OCI-LY1 (cell line): ENCODE data around the gene CTSE.
"Not testable (repeated sequence)": the region's sequence is repeated elsewhere in the genome, so short reads cannot be mapped to it uniquely, and the experiment has no call there.

ENCODE experiments used
- H2AFZ ChIP-seq: fragments of 200-600 bp; sonication (generic), shearing (Covaris generic); 2 replicates; pipeline ENCODE4 v1.6.0; 2014; ENCODE audit warnings: antibody characterized with exemption, mild to moderate bottlenecking, low read length
- H3F3A ChIP-seq: fragments of 200-600 bp; sonication (generic), shearing (Covaris generic); 2 replicates; pipeline ENCODE4 v1.6.0; 2014; ENCODE audit warnings: mild to moderate bottlenecking, antibody characterized with exemption, low read length, moderate library complexity; ENCODE audit not compliant: insufficient read depth
- H3K27ac ChIP-seq: fragments of 200-600 bp; sonication (generic); 2 replicates; pipeline ENCODE4 v1.5.1; 2014; ENCODE audit warnings: low read length, mixed run types, mild to moderate bottlenecking, low read depth; ENCODE audit not compliant: poor library complexity, severe bottlenecking
- H3K27me3 ChIP-seq: fragments of 200-600 bp; sonication (generic); 2 replicates; pipeline ENCODE4 v1.6.0; 2014; ENCODE audit warnings: antibody characterized with exemption, mild to moderate bottlenecking, low read length, moderate library complexity; ENCODE audit not compliant: insufficient read depth
- H3K36me3 ChIP-seq: fragments of 200-600 bp; sonication (generic); 2 replicates; pipeline ENCODE4 v1.6.1; 2014; ENCODE audit warnings: mild to moderate bottlenecking, antibody characterized with exemption, low read length, moderate library complexity, mixed read lengths; ENCODE audit not compliant: insufficient read depth
- H3K4me1 ChIP-seq: fragments of 200-600 bp; sonication (generic); 2 replicates; pipeline ENCODE4 v1.5.1; 2014; ENCODE audit warnings: mild to moderate bottlenecking, low read length, moderate library complexity; ENCODE audit not compliant: insufficient read depth, severe bottlenecking
- H3K4me2 ChIP-seq: fragments of 200-600 bp; sonication (generic), shearing (Covaris generic); 2 replicates; pipeline ENCODE4 v1.6.1; 2014; ENCODE audit warnings: low read length
- H3K4me3 ChIP-seq: fragments of 200-600 bp; sonication (generic); 2 replicates; pipeline ENCODE4 v1.5.1; 2014; ENCODE audit warnings: low read length, low read depth, mild to moderate bottlenecking, mixed read lengths; ENCODE audit not compliant: poor library complexity, severe bottlenecking
- H3K79me2 ChIP-seq: fragments of 200-600 bp; shearing (Covaris generic); 2 replicates; pipeline ENCODE4 v1.6.1; 2016; ENCODE audit warnings: mixed run types, low read length, mixed read lengths; ENCODE audit not compliant: insufficient read depth
- H3K9ac ChIP-seq: fragments of 200-600 bp; sonication (generic), shearing (Covaris generic); 2 replicates; pipeline ENCODE4 v1.6.1; 2014; ENCODE audit warnings: mild to moderate bottlenecking, low read length, mixed read lengths
- H3K9me2 ChIP-seq: fragments of 200-600 bp; sonication (generic), shearing (Covaris generic); 2 replicates; pipeline ENCODE4 v1.6.1; 2014; ENCODE audit warnings: low read depth, mild to moderate bottlenecking, low read length, mixed read lengths
- H3K9me3 ChIP-seq: fragments of 200-600 bp; shearing (Covaris generic); 2 replicates; pipeline ENCODE4 v1.6.1; 2014; ENCODE audit warnings: low read length, mixed read lengths
- H4K20me1 ChIP-seq: fragments of 200-600 bp; sonication (generic), shearing (Covaris generic); 2 replicates; pipeline ENCODE4 v1.6.0; 2016; ENCODE audit warnings: mild to moderate bottlenecking, low read length; ENCODE audit not compliant: insufficient read depth
- EZH2 ChIP-seq: fragments of 200-600 bp; sonication (generic), shearing (Covaris generic); IDR thresholded peaks from 2 replicates; pipeline ENCODE4 v1.8.0; 2017; ENCODE audit warnings: borderline replicate concordance, mixed run types, mild to moderate bottlenecking, antibody characterized with exemption, low read length, moderate library complexity, mixed read lengths
- TF ChIP-seq, protein P1 (sequence below): fragments of 200-600 bp; sonication (generic), shearing (Covaris generic); IDR thresholded peaks from 2 replicates; pipeline ENCODE4 v1.5.1; 2017; ENCODE audit warnings: mild to moderate bottlenecking, antibody characterized with exemption, low read length, moderate library complexity, mixed read lengths

The CTSE gene

DNA sequence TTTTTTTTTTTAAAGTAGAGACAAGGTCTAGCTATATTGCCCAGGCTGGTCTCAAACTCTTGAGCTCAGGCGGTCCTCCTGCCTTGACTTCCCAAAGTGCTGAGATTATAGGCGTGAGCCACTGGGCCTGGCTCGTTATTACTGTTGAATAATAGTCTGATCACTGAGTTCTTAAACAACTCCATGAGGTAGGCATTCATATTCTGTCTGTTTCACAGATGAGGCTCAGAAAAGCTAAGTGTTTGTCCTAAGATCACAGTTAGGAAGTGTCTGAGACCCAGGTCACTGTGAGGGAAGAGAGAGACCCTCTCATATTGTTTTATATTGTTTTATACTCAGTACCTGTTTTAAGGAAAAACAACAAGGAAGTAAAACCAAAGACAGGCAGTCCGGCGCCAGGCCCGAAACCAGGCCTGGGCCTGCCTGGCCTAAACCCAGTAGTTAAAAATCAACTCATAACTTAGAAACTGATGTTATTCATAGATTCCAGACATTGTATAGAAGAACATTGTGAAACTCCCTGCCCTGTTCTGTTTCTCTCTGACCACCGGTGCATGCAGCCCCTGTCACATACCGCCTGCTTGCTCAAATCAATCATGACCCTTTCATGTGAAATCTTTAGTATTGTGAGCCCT, 28.7 kb upstream of the CTSE start:
- H3K27me3 ChIP-seq, H4K20me1 ChIP-seq, H2AFZ ChIP-seq, H3K79me2 ChIP-seq, H3K9me3 ChIP-seq, H3F3A ChIP-seq, H3K9me2 ChIP-seq: not testable (repeated sequence)
- Histone ChIP-seq H3K27ac (peak overlapping the region; percentile 89), H3K9ac (peak overlapping the region; percentile 79), H3K36me3 (peaks cover 15% of the 10 kb centered on the region), H3K4me3 (peak overlapping the region; percentile 65), H3K4me2 (peak overlapping the region; percentile 88), H3K4me1 (peaks cover 97% of the 10 kb centered on the region)

DNA sequence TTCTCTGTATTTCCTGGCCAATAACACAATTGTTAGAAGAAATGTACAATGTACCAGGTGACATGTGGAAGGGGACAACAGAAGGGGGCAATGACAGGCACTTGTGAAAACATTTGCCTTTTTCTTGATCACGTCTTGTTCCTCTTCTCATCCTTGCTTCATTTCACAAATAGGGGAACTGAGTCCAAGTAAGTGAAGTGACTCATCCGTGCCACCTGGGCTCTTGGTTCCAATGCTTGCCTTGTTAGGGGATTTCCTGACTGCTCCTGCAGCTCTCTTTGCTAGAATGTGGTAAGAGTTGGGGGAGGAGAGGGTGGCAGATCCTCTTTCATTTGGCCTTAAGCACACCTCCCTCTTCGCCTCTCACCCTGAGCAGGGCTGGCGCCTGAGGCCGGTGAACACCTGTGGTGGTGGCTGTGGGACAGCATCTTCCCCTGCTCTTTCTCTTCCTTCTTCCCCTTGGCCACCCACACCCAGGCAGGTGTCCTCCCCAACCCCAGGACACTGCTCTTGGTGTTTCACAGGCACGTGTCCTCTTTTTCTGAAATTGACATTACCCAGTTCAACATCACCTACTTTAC, 27.1 kb upstream of the CTSE start:
- Histone ChIP-seq H3K27ac (peak overlapping the region; percentile 89), H3K36me3 (no peaks in the 10 kb centered on the region), H3K79me2 (peaks cover 8% of the 10 kb centered on the region; the same call in 1 of the 2 replicates), H3K4me2 (peak overlapping the region; percentile 32), H3K9me3 (no peaks in the 10 kb centered on the region), H3F3A (peaks cover 7% of the 10 kb centered on the region; the same call in 1 of the 2 replicates), H3K4me1 (peaks cover 92% of the 10 kb centered on the region), H2AFZ (no peak overlapping the region), H3K9me2 (no peaks in the 10 kb centered on the region), H3K9ac (peak overlapping the region; percentile 49; the same call in 1 of the 2 replicates), H3K27me3 (no peaks in the 10 kb centered on the region), H3K4me3 (no peak overlapping the region), H4K20me1 (no peaks in the 10 kb centered on the region)
- TF ChIP-seq EZH2: no peak
- TF ChIP-seq, protein P1, sequence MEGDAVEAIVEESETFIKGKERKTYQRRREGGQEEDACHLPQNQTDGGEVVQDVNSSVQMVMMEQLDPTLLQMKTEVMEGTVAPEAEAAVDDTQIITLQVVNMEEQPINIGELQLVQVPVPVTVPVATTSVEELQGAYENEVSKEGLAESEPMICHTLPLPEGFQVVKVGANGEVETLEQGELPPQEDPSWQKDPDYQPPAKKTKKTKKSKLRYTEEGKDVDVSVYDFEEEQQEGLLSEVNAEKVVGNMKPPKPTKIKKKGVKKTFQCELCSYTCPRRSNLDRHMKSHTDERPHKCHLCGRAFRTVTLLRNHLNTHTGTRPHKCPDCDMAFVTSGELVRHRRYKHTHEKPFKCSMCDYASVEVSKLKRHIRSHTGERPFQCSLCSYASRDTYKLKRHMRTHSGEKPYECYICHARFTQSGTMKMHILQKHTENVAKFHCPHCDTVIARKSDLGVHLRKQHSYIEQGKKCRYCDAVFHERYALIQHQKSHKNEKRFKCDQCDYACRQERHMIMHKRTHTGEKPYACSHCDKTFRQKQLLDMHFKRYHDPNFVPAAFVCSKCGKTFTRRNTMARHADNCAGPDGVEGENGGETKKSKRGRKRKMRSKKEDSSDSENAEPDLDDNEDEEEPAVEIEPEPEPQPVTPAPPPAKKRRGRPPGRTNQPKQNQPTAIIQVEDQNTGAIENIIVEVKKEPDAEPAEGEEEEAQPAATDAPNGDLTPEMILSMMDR: peak; percentile 18; the same call in 1 of the 2 replicates

DNA sequence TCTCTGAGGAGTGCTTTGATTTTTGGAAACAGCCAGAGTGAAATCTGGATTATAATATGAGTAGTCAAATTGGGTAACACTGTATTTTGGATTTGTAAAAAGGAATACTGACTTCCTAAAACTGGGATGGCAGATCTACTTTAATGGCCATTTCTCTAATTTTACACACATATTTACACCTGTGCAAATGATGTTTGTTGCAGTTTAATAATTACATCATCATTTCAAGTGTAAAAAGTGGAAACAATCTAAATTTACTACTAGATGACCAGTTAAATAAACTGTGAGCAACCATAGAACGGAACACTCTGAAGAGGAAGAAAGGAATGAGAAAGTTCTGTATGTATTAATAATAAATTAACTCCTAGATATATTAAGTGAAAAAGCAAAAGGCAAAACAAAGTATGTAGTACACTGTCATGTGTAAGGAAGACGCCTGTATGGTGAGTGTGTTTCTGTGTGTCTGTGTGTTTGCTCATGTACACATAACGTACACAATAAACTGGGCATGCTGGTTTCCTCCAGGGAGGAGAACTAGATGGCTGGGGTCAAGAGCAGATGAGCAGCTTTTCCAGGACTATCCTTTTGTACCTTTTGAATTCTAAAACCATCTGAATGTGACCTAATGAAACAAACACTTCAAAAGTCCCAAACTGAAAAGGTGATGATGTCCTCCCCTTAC, 26.4 kb upstream of the CTSE start:
- no peaks in the 10 kb centered on the region for H4K20me1 ChIP-seq
- peaks cover 7% of the 10 kb centered on the region; the same call in 1 of the 2 replicates for H3F3A ChIP-seq
- H3K27me3 ChIP-seq: no peaks in the 10 kb centered on the region
- no peak overlapping the region for H3K4me3 ChIP-seq
- H3K4me2 ChIP-seq: peak overlapping the region; percentile 32; the same call in 1 of the 2 replicates
- no peaks in the 10 kb centered on the region for H3K9me3 ChIP-seq
- H3K79me2 ChIP-seq: peaks cover 8% of the 10 kb centered on the region; the same call in 1 of the 2 replicates
- no peaks in the 10 kb centered on the region for H3K9me2 ChIP-seq
- H3K36me3 ChIP-seq: no peaks in the 10 kb centered on the region
- H3K4me1 ChIP-seq: peaks cover 86% of the 10 kb centered on the region
- TF ChIP-seq, protein P1: no peak
- H3K27ac ChIP-seq: peak overlapping the region; percentile 89
- H2AFZ ChIP-seq: no peak overlapping the region
- H3K9ac ChIP-seq: peak overlapping the region; percentile 10; the same call in 1 of the 2 replicates
